PC-9 (cell line): ENCODE data around the gene CHD1.

Experiments
- CTCF ChIP-seq: fragments of 200-600 bp; sonication (generic); conservative IDR thresholded peaks from 2 replicates; pipeline ENCODE4 v1.6.1; 2017; ENCODE audit warnings: mixed run types, antibody characterized with exemption, mild to moderate bottlenecking, moderate library complexity
- EZH2 ChIP-seq: fragments of 200-600 bp; sonication (generic); IDR thresholded peaks from 2 replicates; pipeline ENCODE4 v1.8.0; 2017; ENCODE audit warnings: antibody characterized with exemption, low read depth

GRCh38 chr5:98975682-98976407 is 47.0 kb upstream of the CHD1 start:
- TF ChIP-seq CTCF: no peak
- no peak for TF ChIP-seq EZH2
